Measurements from ENCODE around the gene CDKN1A. TPM values are rescaled to one million over a fixed set of nuclear protein-coding genes. Genes with fewer than 3 reads are reported as not detected.

The CDKN1A gene
- total and polyA plus RNA-seq, 9 donors: 61.8 to 163 (median 145) TPM

DNA sequence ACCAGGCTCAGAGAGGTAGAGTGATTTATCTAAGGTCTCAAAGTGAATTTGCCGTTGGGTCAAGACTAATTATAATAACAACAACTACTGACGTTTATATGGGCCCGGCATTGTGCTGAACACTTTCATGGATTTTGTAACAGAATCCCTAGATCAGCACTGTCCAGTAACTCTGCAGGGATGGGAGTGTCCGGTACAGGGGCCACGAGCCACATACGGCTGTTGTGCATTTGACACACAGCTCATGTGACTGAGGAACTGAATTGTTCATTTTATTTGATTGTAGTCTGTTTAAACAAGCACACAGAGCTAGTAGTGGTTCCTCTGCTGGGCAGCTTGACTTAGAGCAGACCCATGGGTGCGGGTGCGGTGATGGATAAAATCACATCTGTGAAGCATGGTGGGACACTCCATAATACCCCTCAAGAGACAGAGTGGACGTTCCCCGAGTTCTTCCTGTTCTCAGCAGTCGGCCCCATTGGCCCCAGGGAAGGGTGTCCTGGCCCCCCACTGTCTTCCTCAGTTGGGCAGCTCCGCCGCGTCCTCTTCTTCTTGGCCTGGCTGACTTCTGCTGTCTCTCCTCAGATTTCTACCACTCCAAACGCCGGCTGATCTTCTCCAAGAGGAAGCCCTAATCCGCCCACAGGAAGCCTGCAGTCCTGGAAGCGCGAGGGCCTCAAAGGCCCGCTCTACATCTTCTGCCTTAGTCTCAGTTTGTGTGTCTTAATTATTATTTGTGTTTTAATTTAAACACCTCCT lies 6.8 kb downstream of the CDKN1A start:
- no peaks in the 10 kb centered on the region for H3K9me3 ChIP-seq (replicated peaks; ENCODE audit: control insufficient read depth, low read depth, low read length)
- no peaks in the 10 kb centered on the region for H3K27me3 ChIP-seq (ENCODE audit: control insufficient read depth, insufficient read depth, low read length)
- peaks cover 42% of the 10 kb centered on the region for H3K36me3 ChIP-seq (ENCODE audit: control insufficient read depth, insufficient read depth, low read length)
- no peak for DNase-seq
- peaks cover 28% of the 10 kb centered on the region for H3K4me1 ChIP-seq (ENCODE audit: control insufficient read depth, insufficient read depth, low read length)
- no peak overlapping the region for H3K27ac ChIP-seq (ENCODE audit: low read length)
- WGBS (ENCODE audit: insufficient coverage): 52% methylated on average over 12 of the region's 20 CpGs
- no peak overlapping the region for H3K4me3 ChIP-seq (ENCODE audit: low read length)

DNA sequence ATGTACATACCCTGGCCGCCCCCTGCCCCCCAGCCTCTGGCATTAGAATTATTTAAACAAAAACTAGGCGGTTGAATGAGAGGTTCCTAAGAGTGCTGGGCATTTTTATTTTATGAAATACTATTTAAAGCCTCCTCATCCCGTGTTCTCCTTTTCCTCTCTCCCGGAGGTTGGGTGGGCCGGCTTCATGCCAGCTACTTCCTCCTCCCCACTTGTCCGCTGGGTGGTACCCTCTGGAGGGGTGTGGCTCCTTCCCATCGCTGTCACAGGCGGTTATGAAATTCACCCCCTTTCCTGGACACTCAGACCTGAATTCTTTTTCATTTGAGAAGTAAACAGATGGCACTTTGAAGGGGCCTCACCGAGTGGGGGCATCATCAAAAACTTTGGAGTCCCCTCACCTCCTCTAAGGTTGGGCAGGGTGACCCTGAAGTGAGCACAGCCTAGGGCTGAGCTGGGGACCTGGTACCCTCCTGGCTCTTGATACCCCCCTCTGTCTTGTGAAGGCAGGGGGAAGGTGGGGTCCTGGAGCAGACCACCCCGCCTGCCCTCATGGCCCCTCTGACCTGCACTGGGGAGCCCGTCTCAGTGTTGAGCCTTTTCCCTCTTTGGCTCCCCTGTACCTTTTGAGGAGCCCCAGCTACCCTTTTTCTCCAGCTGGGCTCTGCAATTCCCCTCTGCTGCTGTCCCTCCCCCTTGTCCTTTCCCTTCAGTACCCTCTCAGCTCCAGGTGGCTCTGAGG lies 7.6 kb downstream of the CDKN1A start:
- Histone ChIP-seq H3K9me3 (replicated peaks; ENCODE audit: control insufficient read depth, low read depth, low read length) (no peaks in the 10 kb centered on the region), H3K27ac (ENCODE audit: low read length) (no peak overlapping the region), H3K4me3 (ENCODE audit: low read length) (no peak overlapping the region), H3K36me3 (ENCODE audit: control insufficient read depth, insufficient read depth, low read length) (peaks cover 42% of the 10 kb centered on the region), H3K27me3 (ENCODE audit: control insufficient read depth, insufficient read depth, low read length) (no peaks in the 10 kb centered on the region), H3K4me1 (ENCODE audit: control insufficient read depth, insufficient read depth, low read length) (peaks cover 23% of the 10 kb centered on the region)
- 81% methylated on average over 8 of the region's 11 CpGs for WGBS (ENCODE audit: insufficient coverage)
- DNase-seq: no peak

DNA sequence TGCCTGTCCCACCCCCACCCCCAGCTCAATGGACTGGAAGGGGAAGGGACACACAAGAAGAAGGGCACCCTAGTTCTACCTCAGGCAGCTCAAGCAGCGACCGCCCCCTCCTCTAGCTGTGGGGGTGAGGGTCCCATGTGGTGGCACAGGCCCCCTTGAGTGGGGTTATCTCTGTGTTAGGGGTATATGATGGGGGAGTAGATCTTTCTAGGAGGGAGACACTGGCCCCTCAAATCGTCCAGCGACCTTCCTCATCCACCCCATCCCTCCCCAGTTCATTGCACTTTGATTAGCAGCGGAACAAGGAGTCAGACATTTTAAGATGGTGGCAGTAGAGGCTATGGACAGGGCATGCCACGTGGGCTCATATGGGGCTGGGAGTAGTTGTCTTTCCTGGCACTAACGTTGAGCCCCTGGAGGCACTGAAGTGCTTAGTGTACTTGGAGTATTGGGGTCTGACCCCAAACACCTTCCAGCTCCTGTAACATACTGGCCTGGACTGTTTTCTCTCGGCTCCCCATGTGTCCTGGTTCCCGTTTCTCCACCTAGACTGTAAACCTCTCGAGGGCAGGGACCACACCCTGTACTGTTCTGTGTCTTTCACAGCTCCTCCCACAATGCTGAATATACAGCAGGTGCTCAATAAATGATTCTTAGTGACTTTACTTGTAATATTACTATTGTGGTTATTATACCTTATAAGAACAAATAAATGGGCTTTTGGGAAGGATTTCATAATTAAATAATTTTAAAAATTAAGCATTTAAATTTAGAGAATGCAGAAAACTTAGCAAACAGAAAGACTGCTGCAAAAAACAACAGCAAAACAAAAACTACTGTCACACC lies 8.4 kb downstream of the CDKN1A start:
- Histone ChIP-seq H3K4me1 (ENCODE audit: control insufficient read depth, insufficient read depth, low read length) (peaks cover 18% of the 10 kb centered on the region), H3K36me3 (ENCODE audit: control insufficient read depth, insufficient read depth, low read length) (peaks cover 42% of the 10 kb centered on the region), H3K27ac (ENCODE audit: low read length) (no peak overlapping the region), H3K9me3 (replicated peaks; ENCODE audit: control insufficient read depth, low read depth, low read length) (no peaks in the 10 kb centered on the region), H3K4me3 (ENCODE audit: low read length) (no peak overlapping the region), H3K27me3 (ENCODE audit: control insufficient read depth, insufficient read depth, low read length) (no peaks in the 10 kb centered on the region)
- 82% methylated on average over 2 of the region's 10 CpGs for WGBS (ENCODE audit: insufficient coverage)
- DNase-seq: no peak

DNA sequence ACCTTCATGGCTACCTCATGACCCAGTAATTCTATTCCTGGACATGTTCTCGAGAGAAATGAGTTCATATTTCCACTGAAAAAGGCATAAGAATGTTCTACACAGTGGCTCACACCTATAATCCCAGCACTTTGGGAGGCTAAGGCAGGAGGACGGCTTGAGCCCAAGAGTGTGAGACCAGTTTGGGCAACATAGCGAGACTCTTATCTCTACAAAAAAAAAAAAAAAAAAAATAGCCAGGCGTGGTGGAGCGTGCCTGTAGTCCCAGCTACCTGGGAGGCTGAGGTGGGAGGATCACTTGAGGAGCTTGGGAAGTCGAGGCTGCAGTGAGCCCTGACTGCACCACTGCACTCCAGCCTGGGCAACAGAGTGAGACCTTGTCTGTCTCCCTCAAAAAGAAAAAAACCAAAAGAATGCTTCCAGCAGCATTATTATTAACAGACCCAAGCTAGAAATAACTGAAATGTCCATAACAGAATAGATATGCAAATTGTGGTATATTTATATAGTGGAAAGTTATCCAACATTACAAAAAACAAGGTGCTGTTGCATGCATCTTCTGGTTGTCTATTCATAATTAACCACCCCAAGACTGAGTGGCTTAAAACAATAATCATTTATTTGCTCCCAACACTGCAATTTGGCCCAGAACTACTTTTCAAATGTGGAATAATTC lies 9.7 kb downstream of the CDKN1A start:
- H3K4me3 ChIP-seq (ENCODE audit: low read length): no peak overlapping the region
- no peaks in the 10 kb centered on the region for H3K27me3 ChIP-seq (ENCODE audit: control insufficient read depth, insufficient read depth, low read length)
- no peak overlapping the region for H3K27ac ChIP-seq (ENCODE audit: low read length)
- peaks cover 12% of the 10 kb centered on the region for H3K4me1 ChIP-seq (ENCODE audit: control insufficient read depth, insufficient read depth, low read length)
- peaks cover 37% of the 10 kb centered on the region for H3K36me3 ChIP-seq (ENCODE audit: control insufficient read depth, insufficient read depth, low read length)
- 89% methylated on average over 3 of the region's 6 CpGs for WGBS (ENCODE audit: insufficient coverage)
- H3K9me3 ChIP-seq (replicated peaks; ENCODE audit: control insufficient read depth, low read depth, low read length): no peaks in the 10 kb centered on the region
- no peak for DNase-seq

DNA sequence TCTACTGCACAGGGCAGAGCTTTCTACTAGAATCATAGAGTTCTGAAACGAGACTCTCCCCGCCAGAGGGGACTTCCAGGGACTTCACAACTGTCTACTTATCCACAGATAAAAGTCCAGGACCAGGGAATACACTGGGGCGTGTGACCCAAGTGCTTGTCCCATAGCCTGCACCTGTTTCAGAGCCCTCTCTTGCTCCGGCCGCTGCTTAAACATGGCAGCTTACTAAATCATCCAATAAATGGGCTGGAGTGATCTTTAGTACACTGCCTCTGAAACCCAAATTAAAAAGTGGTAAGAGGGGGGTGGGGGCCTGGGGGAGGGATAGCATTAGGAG lies 10.2 kb downstream of the CDKN1A start:
- WGBS (ENCODE audit: insufficient coverage): 73% methylated on average over 5 of the region's 5 CpGs
- H3K9me3 ChIP-seq (replicated peaks; ENCODE audit: control insufficient read depth, low read depth, low read length): no peaks in the 10 kb centered on the region
- no peak overlapping the region for H3K4me3 ChIP-seq (ENCODE audit: low read length)
- H3K27ac ChIP-seq (ENCODE audit: low read length): no peak overlapping the region
- peaks cover 10% of the 10 kb centered on the region for H3K4me1 ChIP-seq (ENCODE audit: control insufficient read depth, insufficient read depth, low read length)
- DNase-seq: no peak
- no peaks in the 10 kb centered on the region for H3K27me3 ChIP-seq (ENCODE audit: control insufficient read depth, insufficient read depth, low read length)
- peaks cover 32% of the 10 kb centered on the region for H3K36me3 ChIP-seq (ENCODE audit: control insufficient read depth, insufficient read depth, low read length)

DNA sequence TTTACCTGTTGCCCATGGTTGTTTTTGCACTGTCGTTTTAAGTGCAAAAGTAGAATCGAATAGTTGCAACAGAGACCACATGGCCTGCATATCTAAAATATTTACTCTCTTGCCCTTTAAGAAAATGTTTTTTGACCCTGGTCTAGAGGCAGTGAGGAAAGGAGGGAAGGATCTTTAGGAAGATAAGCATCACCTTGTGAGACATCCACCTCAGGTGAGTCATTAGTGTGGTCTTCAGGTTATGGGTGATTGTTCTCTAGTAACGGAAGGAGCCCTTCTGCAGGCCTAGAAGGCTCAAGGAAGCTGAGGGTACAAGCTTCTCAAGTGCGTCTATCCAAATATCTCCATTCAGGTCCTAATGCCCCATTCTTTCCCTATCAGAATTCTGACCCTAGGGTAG lies 12.5 kb downstream of the CDKN1A start:
- Histone ChIP-seq H3K36me3 (ENCODE audit: control insufficient read depth, insufficient read depth, low read length) (peaks cover 11% of the 10 kb centered on the region), H3K4me3 (ENCODE audit: low read length) (no peak overlapping the region), H3K27ac (ENCODE audit: low read length) (no peak overlapping the region), H3K9me3 (replicated peaks; ENCODE audit: control insufficient read depth, low read depth, low read length) (no peaks in the 10 kb centered on the region), H3K27me3 (ENCODE audit: control insufficient read depth, insufficient read depth, low read length) (no peaks in the 10 kb centered on the region), H3K4me1 (ENCODE audit: control insufficient read depth, insufficient read depth, low read length) (peaks cover 5% of the 10 kb centered on the region)
- WGBS (ENCODE audit: insufficient coverage): no CpG with 5 or more reads among the region's 4 CpGs
- DNase-seq: no peak

DNA sequence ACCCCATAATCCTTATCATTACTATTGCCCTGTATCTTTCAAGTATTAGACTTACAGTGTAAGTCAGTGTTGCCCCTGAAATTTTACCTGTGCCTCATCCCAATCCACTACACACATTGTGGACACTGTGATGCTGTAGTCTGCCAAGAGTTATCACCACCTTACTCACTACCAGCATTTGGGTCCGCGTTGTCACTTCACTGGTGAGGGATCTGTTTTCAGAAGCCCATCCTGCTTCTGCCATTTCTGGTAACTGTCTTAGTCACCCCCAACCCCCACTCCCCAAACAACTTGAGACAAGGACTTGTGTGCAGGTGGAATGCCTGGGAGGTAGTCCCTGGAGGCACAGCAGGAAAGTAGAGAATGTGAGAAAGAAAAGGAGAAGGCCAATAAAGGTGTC lies 13.1 kb downstream of the CDKN1A start:
- Histone ChIP-seq H3K4me1 (ENCODE audit: control insufficient read depth, insufficient read depth, low read length) (peaks cover 5% of the 10 kb centered on the region), H3K27me3 (ENCODE audit: control insufficient read depth, insufficient read depth, low read length) (no peaks in the 10 kb centered on the region), H3K9me3 (replicated peaks; ENCODE audit: control insufficient read depth, low read depth, low read length) (no peaks in the 10 kb centered on the region), H3K27ac (ENCODE audit: low read length) (no peak overlapping the region), H3K36me3 (ENCODE audit: control insufficient read depth, insufficient read depth, low read length) (peaks cover 5% of the 10 kb centered on the region), H3K4me3 (ENCODE audit: low read length) (no peak overlapping the region)
- WGBS (ENCODE audit: insufficient coverage): no CpG with 5 or more reads among the region's 2 CpGs
- no peak for DNase-seq

DNA sequence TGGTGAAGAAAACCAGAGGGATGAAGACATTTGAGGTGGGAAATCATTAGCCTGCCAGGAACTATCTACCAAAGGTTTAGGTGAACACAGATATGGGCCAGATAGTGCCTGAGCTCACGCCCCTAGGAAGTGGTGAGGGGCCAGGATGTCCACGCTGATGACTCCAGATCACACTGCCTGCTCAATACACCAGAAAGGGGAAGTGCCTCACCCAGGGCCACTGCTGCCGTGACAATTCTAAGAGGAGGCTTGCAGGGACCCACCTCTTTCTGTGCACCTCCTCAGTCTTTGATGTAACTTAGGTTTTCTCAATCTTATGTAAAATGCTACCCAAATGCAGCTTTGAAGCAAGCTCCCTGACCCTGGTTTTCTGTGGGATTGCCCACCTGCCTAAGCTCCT lies 13.7 kb downstream of the CDKN1A start:
- H3K27ac ChIP-seq (ENCODE audit: low read length): no peak overlapping the region
- no peaks in the 10 kb centered on the region for H3K9me3 ChIP-seq (replicated peaks; ENCODE audit: control insufficient read depth, low read depth, low read length)
- DNase-seq: no peak
- no peaks in the 10 kb centered on the region for H3K27me3 ChIP-seq (ENCODE audit: control insufficient read depth, insufficient read depth, low read length)
- no peak overlapping the region for H3K4me3 ChIP-seq (ENCODE audit: low read length)
- H3K4me1 ChIP-seq (ENCODE audit: control insufficient read depth, insufficient read depth, low read length): peaks cover 5% of the 10 kb centered on the region
- 100% methylated on average over 1 of the region's 3 CpGs for WGBS (ENCODE audit: insufficient coverage)
- no peaks in the 10 kb centered on the region for H3K36me3 ChIP-seq (ENCODE audit: control insufficient read depth, insufficient read depth, low read length)

DNA sequence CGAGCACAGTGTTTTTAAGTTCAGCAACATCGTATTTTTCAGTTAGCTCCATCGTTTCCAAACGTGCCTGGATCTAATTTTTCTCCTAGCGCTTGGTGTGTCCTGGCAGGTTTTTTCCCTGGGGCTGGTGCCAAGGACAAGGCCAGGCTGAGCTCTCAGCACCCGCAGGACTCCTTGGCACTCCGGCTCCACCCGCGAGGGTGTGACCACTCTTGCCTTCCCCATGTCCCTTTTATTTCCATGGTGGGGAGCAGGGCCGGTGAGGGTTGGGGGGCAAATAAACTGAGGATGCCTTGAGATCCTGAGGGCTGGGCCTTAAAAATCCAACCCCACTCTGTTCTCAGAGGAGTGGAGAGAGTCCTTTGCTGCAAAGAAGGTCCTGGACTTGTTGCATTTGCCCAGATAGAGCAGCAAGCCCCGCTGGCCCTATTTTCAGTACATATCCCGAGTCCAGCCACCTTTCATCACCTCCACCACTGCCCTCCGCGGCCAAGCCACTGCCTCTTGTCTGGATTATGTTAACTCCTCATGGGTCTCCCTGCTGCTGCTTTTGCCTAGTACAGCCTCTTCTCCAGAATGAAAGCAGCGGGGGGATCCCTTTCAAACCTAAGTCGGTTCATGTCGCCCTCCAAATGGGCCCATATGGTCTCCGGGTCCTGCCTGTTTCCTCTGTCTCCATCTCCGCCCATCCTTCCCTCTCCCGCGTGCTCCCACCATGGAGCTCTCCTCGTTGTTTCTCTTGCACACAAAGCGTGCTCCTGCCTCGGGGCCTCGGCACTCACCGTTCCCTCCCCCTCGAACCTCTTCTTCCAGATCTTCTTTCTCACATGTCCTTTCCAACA lies 14.6 kb downstream of the CDKN1A start:
- Histone ChIP-seq H3K36me3 (ENCODE audit: control insufficient read depth, insufficient read depth, low read length) (no peaks in the 10 kb centered on the region), H3K27ac (ENCODE audit: low read length) (no peak overlapping the region), H3K4me1 (ENCODE audit: control insufficient read depth, insufficient read depth, low read length) (peaks cover 5% of the 10 kb centered on the region), H3K9me3 (replicated peaks; ENCODE audit: control insufficient read depth, low read depth, low read length) (no peaks in the 10 kb centered on the region), H3K4me3 (ENCODE audit: low read length) (no peak overlapping the region), H3K27me3 (ENCODE audit: control insufficient read depth, insufficient read depth, low read length) (peaks cover under 1% of the 10 kb centered on the region)
- WGBS (ENCODE audit: insufficient coverage): 55% methylated on average over 22 of the region's 27 CpGs
- no peak for DNase-seq

All from muscle of leg (tissue), 11 donors.